Fibroblast of skin of scalp (primary cell): ENCODE results near the gene INO80E. TPM values are rescaled to one million over a fixed set of nuclear protein-coding genes. Genes with fewer than 3 reads are reported as not detected.
"Not testable (repeated sequence)": the region's sequence is repeated elsewhere in the genome, so short reads cannot be mapped to it uniquely, and the experiment has no call there.

Source experiments
- DNase-seq: peaks from one replicate; pipeline ENCODE4 v3.0.0-alpha.2; 2013
- polyA plus RNA-seq, 2 experiments: library from polyadenylated mRNA; unstranded; fragments of 120-200 nt; gene quantifications; one replicate each; pipeline ENCODE4 v1.2.1, GENCODE V29; 2013; ENCODE audit not compliant: insufficient read length in 2 of 2

The INO80E gene
- 63.5 TPM for polyA plus RNA-seq (2013, experiment 1 of 2; ENCODE audit: insufficient read length)
- polyA plus RNA-seq (2013, experiment 2 of 2; ENCODE audit: insufficient read length), result 59.6 TPM

GRCh38 chr16:29995911-29996765 is at the start of gene INO80E:
Gene INO80E, plus strand, starts transcription at chr16:29996241. Its CDS starts 70 bp downstream, at chr16:29996311.
- peak; percentile 97 for DNase-seq

GRCh38 chr16:29947897-29948296 is 48.1 kb upstream of the INO80E start:
- no peak for DNase-seq

- DNase-seq, result no peak
Measured at GRCh38 chr16:29950806-29951461, 45.1 kb upstream of the INO80E start.

- DNase-seq, result no peak
Measured at GRCh38 chr16:29951625-29952365, 44.2 kb upstream of the INO80E start.

- no peak for DNase-seq
Measured at GRCh38 chr16:29958756-29959155, 37.3 kb upstream of the INO80E start.

- no peak for DNase-seq
Measured at GRCh38 chr16:29959293-29959692, 36.7 kb upstream of the INO80E start.

- not testable (repeated sequence) for DNase-seq
Measured at GRCh38 chr16:29959821-29960220, 36.2 kb upstream of the INO80E start.

GRCh38 chr16:29961127-29961478 is 34.9 kb upstream of the INO80E start:
- no peak for DNase-seq

- peak; percentile 92 for DNase-seq
Measured at GRCh38 chr16:29961479-29962343, 34.3 kb upstream of the INO80E start, which contains the start of gene TMEM219. Gene TMEM219, plus strand, starts transcription at chr16:29962079. Its CDS starts 1,065 bp downstream, at chr16:29963144.

GRCh38 chr16:29962344-29962994 is 33.6 kb upstream of the INO80E start:
- DNase-seq, result peak; percentile 10

GRCh38 chr16:29963021-29963743 is 32.9 kb upstream of the INO80E start:
- no peak for DNase-seq

- no peak for DNase-seq
Measured at GRCh38 chr16:29968205-29968604, 27.8 kb upstream of the INO80E start.

- no peak for DNase-seq
Measured at GRCh38 chr16:29971304-29971703, 24.7 kb upstream of the INO80E start.

- no peak for DNase-seq
Measured at GRCh38 chr16:29972500-29972899, 23.5 kb upstream of the INO80E start.

GRCh38 chr16:29972992-29973383 is 23.1 kb upstream of the INO80E start:
- DNase-seq, result no peak

- DNase-seq, result peak; percentile 100
Measured at GRCh38 chr16:29973384-29974246, 22.4 kb upstream of the INO80E start, which contains the start of gene TAOK2. Gene TAOK2, plus strand, starts transcription at chr16:29973868. Its CDS starts 3,905 bp downstream, at chr16:29977773.

- DNase-seq, result no peak
Measured at GRCh38 chr16:29974291-29975133, 21.5 kb upstream of the INO80E start.

- DNase-seq, result no peak
Measured at GRCh38 chr16:29975134-29975538, 20.9 kb upstream of the INO80E start.
